HepG2 (cell line): ENCODE data around the gene COX14. TPM values are rescaled to one million over a fixed set of nuclear protein-coding genes. Genes with fewer than 3 reads are reported as not detected.
A peak's percentile ranks its signal among the peaks of the same experiment; 100 is the strongest.

Experiments
- ATF2 ChIP-seq: sonication (generic); formaldehyde crosslinking; IDR thresholded peaks from 2 replicates; pipeline ENCODE4 v1.4.0; 2020; ENCODE audit warnings: missing genetic modification reagents
- CBX1 ChIP-seq: IDR thresholded peaks from one replicate; pipeline ENCODE4 v1.6.1; 2016; ENCODE audit warnings: antibody characterized with exemption, low read depth
- CCDC6 ChIP-seq: sonication (generic); formaldehyde crosslinking; IDR thresholded peaks from 2 replicates; pipeline ENCODE4 v1.8.1; 2022; ENCODE audit warnings: mild to moderate bottlenecking, missing genetic modification reagents, moderate library complexity
- CERS6 ChIP-seq: sonication (generic); formaldehyde crosslinking; IDR thresholded peaks from 2 replicates; pipeline ENCODE4 v1.5.0; 2020; ENCODE audit warnings: missing genetic modification reagents
- DMAP1 ChIP-seq: IDR thresholded peaks from 2 replicates; pipeline ENCODE4 v1.6.1; 2016
- DR1 ChIP-seq: sonication (generic); formaldehyde crosslinking; IDR thresholded peaks from 2 replicates; pipeline ENCODE4 v1.8.0; 2021; ENCODE audit warnings: mild to moderate bottlenecking, missing genetic modification reagents, inconsistent platforms
- ELF3 ChIP-seq: IDR thresholded peaks from 2 replicates; pipeline ENCODE4 v1.6.1; 2016; ENCODE audit warnings: missing genetic modification reagents, missing compliant biosample characterization
- HNF4A ChIP-seq: sonication (generic); formaldehyde crosslinking; IDR thresholded peaks from 2 replicates; pipeline ENCODE4 v1.4.0; 2020; ENCODE audit warnings: missing genetic modification reagents
- HOMEZ ChIP-seq: IDR thresholded peaks from 2 replicates; pipeline ENCODE4 v1.6.1; 2016; ENCODE audit warnings: low read depth
- NFYC ChIP-seq: IDR thresholded peaks from 2 replicates; pipeline ENCODE4 v1.6.1; 2016; ENCODE audit warnings: missing genetic modification reagents, missing compliant biosample characterization
- NR2C2 ChIP-seq: sonication (generic); formaldehyde crosslinking; IDR thresholded peaks from 2 replicates; pipeline ENCODE4 v1.4.0; 2020; ENCODE audit warnings: missing genetic modification reagents, mild to moderate bottlenecking, moderate library complexity, borderline replicate concordance
- PHF5A ChIP-seq: IDR thresholded peaks from one replicate; pipeline ENCODE4 v1.6.1; 2018; ENCODE audit warnings: low read depth, missing genetic modification reagents; ENCODE audit not compliant: unreplicated experiment
- PHF8 ChIP-seq: sonication (generic); formaldehyde crosslinking; IDR thresholded peaks from 2 replicates; pipeline ENCODE4 v1.5.0; 2020; ENCODE audit warnings: missing genetic modification reagents
- RFXAP ChIP-seq: sonication (generic); formaldehyde crosslinking; IDR thresholded peaks from 2 replicates; pipeline ENCODE4 v1.4.0; 2020; ENCODE audit warnings: missing genetic modification reagents, borderline replicate concordance
- SOX6 ChIP-seq, 2 experiments: fragments of 450-650 bp in 1 of 2; sonication (generic) in 1 of 2; formaldehyde crosslinking in 1 of 2; IDR thresholded peaks; 2 replicates each; pipeline versions ENCODE4 v1.4.0 to v1.6.1; 2017 to 2020; ENCODE audit warnings: antibody characterized with exemption in 1 of 2, mild to moderate bottlenecking in 1 of 2, missing genetic modification reagents in 1 of 2
- ZBTB49 ChIP-seq: sonication (generic); formaldehyde crosslinking; IDR thresholded peaks from 2 replicates; pipeline ENCODE4 v1.4.0; 2020; ENCODE audit warnings: missing genetic modification reagents, borderline replicate concordance
- ZKSCAN8 ChIP-seq: IDR thresholded peaks from 2 replicates; pipeline ENCODE4 v1.6.1; 2016; ENCODE audit warnings: borderline replicate concordance, missing genetic modification reagents, missing compliant biosample characterization
- ZNF430 ChIP-seq: sonication (generic); formaldehyde crosslinking; IDR thresholded peaks from 2 replicates; pipeline ENCODE4 v1.9.0; 2021; ENCODE audit warnings: mild to moderate bottlenecking, missing genetic modification reagents
- ZNF431 ChIP-seq: sonication (generic); formaldehyde crosslinking; IDR thresholded peaks from 2 replicates; pipeline ENCODE4 v1.9.0; 2022; ENCODE audit warnings: missing genetic modification reagents, low read depth, mild to moderate bottlenecking, borderline replicate concordance
- ZNF589 ChIP-seq: sonication (generic); formaldehyde crosslinking; conservative IDR thresholded peaks from 2 replicates; pipeline ENCODE4 v1.8.0; 2022; ENCODE audit warnings: mild to moderate bottlenecking, moderate library complexity, missing genetic modification reagents
- ZUFSP ChIP-seq: sonication (generic); formaldehyde crosslinking; IDR thresholded peaks from 2 replicates; pipeline ENCODE4 v1.9.0; 2021; ENCODE audit warnings: missing genetic modification reagents, mild to moderate bottlenecking, borderline replicate concordance
- polyA plus RNA-seq, 8 experiments: library from polyadenylated mRNA; depleted of rRNA in 3 of 8; stranded (reverse) in 7 of 8; unstranded in 1 of 8; fragments of >200 nt; fragmentation: Illumina TruSeq in 4 of 8; extraction: Trizol in 4 of 8; gene quantifications; 2 replicates each; pipeline versions ENCODE4 v1.2.1 to v1.2.3, GENCODE V29; 2011 to 2016; ENCODE audit warnings: low read depth in 4 of 8, missing spikeins in 1 of 8, mixed read lengths in 1 of 8; ENCODE audit not compliant: insufficient read depth in 1 of 8
- total RNA-seq, 5 experiments: library from RNA; depleted of rRNA; stranded (reverse); fragments of >200 nt; fragmentation: Illumina TruSeq; extraction: Trizol; gene quantifications; 2 replicates each; pipeline ENCODE4 v1.2.3, GENCODE V29; 2016; ENCODE audit warnings: low read depth in 1 of 5

Gene COX14
- total and polyA plus RNA-seq, 2 of the 13 experiments (the other 11 are each of a cell fraction or from before 2014, with no cell fraction given), result 53.0 to 71.6 TPM

- TF ChIP-seq RFXAP (CRISPR knock-in tag) (no peak), ZNF431 (CRISPR knock-in tag) (peak; percentile 35; the same call in 1 of the 2 replicates), ATF2 (CRISPR knock-in tag) (0 out of 2 replicates have a peak, but pooled peaks have one; percentile 8), HOMEZ (CRISPR knock-in tag) (peak; percentile 82; the same call in 1 of the 2 replicates), ZNF589 (CRISPR knock-in tag) (no peak), ELF3 (CRISPR knock-in tag) (0 out of 2 replicates have a peak, but pooled peaks have one; percentile 41), SOX6 (IDR thresholded peaks at IDR 0.05) (no peak), SOX6 (CRISPR knock-in tag; IDR thresholded peaks at IDR 0.05) (peak; percentile 30; the same call in 1 of the 2 replicates), DR1 (CRISPR knock-in tag) (0 out of 2 replicates have a peak, but pooled peaks have one; percentile 36), CERS6 (no peak), ZUFSP (no peak), HNF4A (CRISPR knock-in tag) (no peak), ZNF430 (CRISPR knock-in tag) (no peak), DMAP1 (CRISPR knock-in tag) (peak; percentile 41; the same call in 1 of the 2 replicates), CBX1 (no peak), PHF5A (CRISPR knock-in tag) (peak; percentile 32), PHF8 (CRISPR knock-in tag) (peak; percentile 78), CCDC6 (CRISPR knock-in tag) (peak; percentile 18; the same call in 1 of the 2 replicates), ZKSCAN8 (CRISPR knock-in tag) (peak; percentile 35; the same call in 1 of the 2 replicates), ZBTB49 (no peak), NFYC (peak; percentile 20; the same call in 1 of the 2 replicates), NR2C2 (CRISPR knock-in tag) (peak; percentile 47; the same call in 1 of the 2 replicates)
These were observed 55.2 kb downstream of the COX14 start, which contains the start of gene CERS5 (continued) for GRCh38 chr12:50167049-50167828.
